Cardiac fibroblast (primary cell): ENCODE results near the gene OSBPL10.

Source experiments
- DNase-seq, 2 donors: peaks; one replicate each; pipeline versions ENCODE4 v3.0.0 to v3.0.0-alpha.2; 2010; ENCODE audit warnings: low read depth in 2 of 2
- H3K4me3 ChIP-seq, 2 donors: replicated peaks in 1 of 2; 1 replicate in 1 of 2; 2 replicates in 1 of 2; pipeline ENCODE4 v1.5.1; 2011; ENCODE audit warnings: low read depth in 2 of 2, low read length in 2 of 2, mild to moderate bottlenecking in 2 of 2, moderate library complexity in 1 of 2
- CTCF ChIP-seq: IDR thresholded peaks from one replicate; pipeline ENCODE4 v1.5.1; 2011; ENCODE audit warnings: low read depth, mild to moderate bottlenecking, low read length, inconsistent platforms

Gene OSBPL10

GRCh38 chr3:31624083-31624709 lies 356.9 kb downstream of the OSBPL10 start:
- TF ChIP-seq CTCF: no peak
- no peak overlapping the region for H3K4me3 ChIP-seq

GRCh38 chr3:31622636-31623288 lies 358.3 kb downstream of the OSBPL10 start:
- no peak overlapping the region for H3K4me3 ChIP-seq
- no peak for DNase-seq
- no peak for TF ChIP-seq CTCF

More at GRCh38 chr3:31624083-31624709, 356.9 kb downstream of the OSBPL10 start:
- no peak for DNase-seq

GRCh38 chr3:31621314-31621713 lies 359.7 kb downstream of the OSBPL10 start:
- no peak overlapping the region for H3K4me3 ChIP-seq
- DNase-seq: peak in 1 of 2 donors; percentile 5
- TF ChIP-seq CTCF: no peak

- DNase-seq: no peak
- H3K4me3 ChIP-seq: no peak overlapping the region
- no peak for TF ChIP-seq CTCF
These were observed 360.4 kb downstream of the OSBPL10 start for GRCh38 chr3:31620656-31621055.

GRCh38 chr3:31616711-31617110 lies 364.4 kb downstream of the OSBPL10 start:
- no peak for DNase-seq
- H3K4me3 ChIP-seq: no peak overlapping the region
- no peak for TF ChIP-seq CTCF

GRCh38 chr3:31615071-31615875 lies 365.8 kb downstream of the OSBPL10 start:
- TF ChIP-seq CTCF: no peak
- no peak for DNase-seq

More at GRCh38 chr3:31615071-31615875, 365.8 kb downstream of the OSBPL10 start:
- no peak overlapping the region for H3K4me3 ChIP-seq
